ENCODE data around the gene ARID5B.

ARID5B gene

GRCh38 chr10:61882621-61883370 is 18.7 kb upstream of the ARID5B start:
- no peaks in the 10 kb centered on the region for H3K9me3 ChIP-seq (ENCODE audit: insufficient read depth, low read length, severe bottlenecking)
- no peak overlapping the region for H3K9ac ChIP-seq (ENCODE audit: low read depth, low read length)
- H3K4me1 ChIP-seq (ENCODE audit: insufficient read depth, low read length): no peaks in the 10 kb centered on the region
- H2AFZ ChIP-seq (ENCODE audit: low read depth, low read length): no peak overlapping the region
- H3K79me2 ChIP-seq (ENCODE audit: insufficient read depth, low read length): no peaks in the 10 kb centered on the region
- H4K20me1 ChIP-seq (ENCODE audit: insufficient read depth, low read length): no peaks in the 10 kb centered on the region
- ATAC-seq (ENCODE audit: insufficient read depth, low read depth) (no peak), DNase-seq (no peak)
- H3K27me3 ChIP-seq (ENCODE audit: insufficient read depth, low read length, poor library complexity): no peaks in the 10 kb centered on the region
- H3K36me3 ChIP-seq (ENCODE audit: insufficient read depth, low read length): no peaks in the 10 kb centered on the region
- H3K27ac ChIP-seq (ENCODE audit: low read length): no peak overlapping the region
- H3K4me3 ChIP-seq (ENCODE audit: low read depth in 1 of 2, low read length in 2 of 2): no peak overlapping the region
- TF ChIP-seq, protein P1, sequence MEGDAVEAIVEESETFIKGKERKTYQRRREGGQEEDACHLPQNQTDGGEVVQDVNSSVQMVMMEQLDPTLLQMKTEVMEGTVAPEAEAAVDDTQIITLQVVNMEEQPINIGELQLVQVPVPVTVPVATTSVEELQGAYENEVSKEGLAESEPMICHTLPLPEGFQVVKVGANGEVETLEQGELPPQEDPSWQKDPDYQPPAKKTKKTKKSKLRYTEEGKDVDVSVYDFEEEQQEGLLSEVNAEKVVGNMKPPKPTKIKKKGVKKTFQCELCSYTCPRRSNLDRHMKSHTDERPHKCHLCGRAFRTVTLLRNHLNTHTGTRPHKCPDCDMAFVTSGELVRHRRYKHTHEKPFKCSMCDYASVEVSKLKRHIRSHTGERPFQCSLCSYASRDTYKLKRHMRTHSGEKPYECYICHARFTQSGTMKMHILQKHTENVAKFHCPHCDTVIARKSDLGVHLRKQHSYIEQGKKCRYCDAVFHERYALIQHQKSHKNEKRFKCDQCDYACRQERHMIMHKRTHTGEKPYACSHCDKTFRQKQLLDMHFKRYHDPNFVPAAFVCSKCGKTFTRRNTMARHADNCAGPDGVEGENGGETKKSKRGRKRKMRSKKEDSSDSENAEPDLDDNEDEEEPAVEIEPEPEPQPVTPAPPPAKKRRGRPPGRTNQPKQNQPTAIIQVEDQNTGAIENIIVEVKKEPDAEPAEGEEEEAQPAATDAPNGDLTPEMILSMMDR (IDR thresholded peaks at IDR 0.05; ENCODE audit: borderline replicate concordance, extremely low read depth, low read length, poor library complexity, severe bottlenecking): no peak
- no peak for TF ChIP-seq EZH2 (IDR thresholded peaks at IDR 0.05; ENCODE audit: borderline replicate concordance, low read depth, low read length, severe bottlenecking)
- no peak overlapping the region for H3K4me2 ChIP-seq (ENCODE audit: insufficient read depth, low read length)

- H3K36me3 ChIP-seq (ENCODE audit: insufficient read depth, low read length): no peaks in the 10 kb centered on the region
- ATAC-seq (ENCODE audit: insufficient read depth, low read depth) (no peak), DNase-seq (no peak)
- no peaks in the 10 kb centered on the region for H3K9me3 ChIP-seq (ENCODE audit: insufficient read depth, low read length, severe bottlenecking)
- H3K4me2 ChIP-seq (ENCODE audit: insufficient read depth, low read length): no peak overlapping the region
- H3K27me3 ChIP-seq (ENCODE audit: insufficient read depth, low read length, poor library complexity): no peaks in the 10 kb centered on the region
- no peaks in the 10 kb centered on the region for H3K79me2 ChIP-seq (ENCODE audit: insufficient read depth, low read length)
- no peak overlapping the region for H2AFZ ChIP-seq (ENCODE audit: low read depth, low read length)
- no peak overlapping the region for H3K27ac ChIP-seq (ENCODE audit: low read length)
- no peaks in the 10 kb centered on the region for H4K20me1 ChIP-seq (ENCODE audit: insufficient read depth, low read length)
- H3K9ac ChIP-seq (ENCODE audit: low read depth, low read length): no peak overlapping the region
- no peaks in the 10 kb centered on the region for H3K4me1 ChIP-seq (ENCODE audit: insufficient read depth, low read length)
- TF ChIP-seq, protein P1 (IDR thresholded peaks at IDR 0.05; ENCODE audit: borderline replicate concordance, extremely low read depth, low read length, poor library complexity, severe bottlenecking): no peak
- TF ChIP-seq EZH2 (IDR thresholded peaks at IDR 0.05; ENCODE audit: borderline replicate concordance, low read depth, low read length, severe bottlenecking): no peak
- H3K4me3 ChIP-seq (ENCODE audit: low read depth in 1 of 2, low read length in 2 of 2): no peak overlapping the region
Measured at GRCh38 chr10:61883371-61884025, 18.0 kb upstream of the ARID5B start.

DNA sequence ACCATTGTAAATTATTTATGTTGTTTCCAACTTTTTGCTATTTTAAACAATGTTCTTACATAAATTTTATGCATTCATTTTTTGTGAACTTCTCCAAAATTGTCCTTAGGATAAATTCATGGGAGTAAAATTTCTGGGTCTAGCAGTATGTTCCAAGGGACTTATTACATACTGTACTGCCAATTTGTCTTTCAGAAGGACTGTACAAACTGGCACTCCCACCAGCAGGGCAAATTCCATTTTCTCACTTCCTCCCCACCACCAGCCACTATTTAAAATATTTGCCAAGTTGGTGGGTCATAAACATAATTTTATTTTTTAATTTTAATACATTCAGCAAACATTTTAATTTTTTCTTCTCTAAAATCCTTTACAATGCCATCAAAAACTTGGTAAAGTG is 13.7 kb upstream of the ARID5B start:
- no peaks in the 10 kb centered on the region for H3K36me3 ChIP-seq (ENCODE audit: insufficient read depth, low read length)
- no peaks in the 10 kb centered on the region for H3K27me3 ChIP-seq (ENCODE audit: insufficient read depth, low read length, poor library complexity)
- no peak overlapping the region for H3K27ac ChIP-seq (ENCODE audit: low read length)
- ATAC-seq (ENCODE audit: insufficient read depth, low read depth): no peak
- no peak for DNase-seq
- no peak overlapping the region for H3K4me3 ChIP-seq (ENCODE audit: low read depth in 1 of 2, low read length in 2 of 2)
- H3K4me1 ChIP-seq (ENCODE audit: insufficient read depth, low read length): no peaks in the 10 kb centered on the region
- no peaks in the 10 kb centered on the region for H3K9me3 ChIP-seq (ENCODE audit: insufficient read depth, low read length, severe bottlenecking)
- H3K9ac ChIP-seq (ENCODE audit: low read depth, low read length): no peak overlapping the region
- no peak overlapping the region for H2AFZ ChIP-seq (ENCODE audit: low read depth, low read length)
- H4K20me1 ChIP-seq (ENCODE audit: insufficient read depth, low read length): no peaks in the 10 kb centered on the region
- no peaks in the 10 kb centered on the region for H3K79me2 ChIP-seq (ENCODE audit: insufficient read depth, low read length)
- H3K4me2 ChIP-seq (ENCODE audit: insufficient read depth, low read length): no peak overlapping the region
- TF ChIP-seq EZH2 (IDR thresholded peaks at IDR 0.05; ENCODE audit: borderline replicate concordance, low read depth, low read length, severe bottlenecking): no peak
- TF ChIP-seq, protein P1 (IDR thresholded peaks at IDR 0.05; ENCODE audit: borderline replicate concordance, extremely low read depth, low read length, poor library complexity, severe bottlenecking): no peak
